Stimulated activated CD8-positive, alpha-beta memory T cell treated with anti-CD3 and anti-CD28 coated beads, Interleukin-15, amount 100 ng/mL, for 24 hours (primary cell): ENCODE results near the gene MYOC.
"Not testable (repeated sequence)": the region's sequence is repeated elsewhere in the genome, so short reads cannot be mapped to it uniquely, and the experiment has no call there.

Experiments
- DNase-seq: peaks from one replicate; pipeline ENCODE4 v3.0.0-alpha.2; 2020; ENCODE audit warnings: low read depth

MYOC gene

DNA sequence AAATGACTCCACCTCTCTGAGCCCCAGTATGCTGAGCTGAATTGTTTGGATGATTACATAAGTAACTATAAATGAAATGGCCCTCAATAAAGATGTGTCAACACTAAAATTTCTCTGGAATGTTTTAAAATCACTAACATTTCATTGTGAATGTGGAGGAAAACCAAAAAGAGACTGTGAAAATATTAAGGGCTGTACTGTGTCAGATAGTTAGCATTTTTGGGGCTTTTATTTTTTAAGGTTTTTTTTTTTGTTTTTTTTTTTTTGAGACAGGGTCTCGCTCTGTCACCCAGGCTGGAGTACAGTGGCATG is 6.3 kb downstream of the MYOC start:
- DNase-seq, result no peak

DNA sequence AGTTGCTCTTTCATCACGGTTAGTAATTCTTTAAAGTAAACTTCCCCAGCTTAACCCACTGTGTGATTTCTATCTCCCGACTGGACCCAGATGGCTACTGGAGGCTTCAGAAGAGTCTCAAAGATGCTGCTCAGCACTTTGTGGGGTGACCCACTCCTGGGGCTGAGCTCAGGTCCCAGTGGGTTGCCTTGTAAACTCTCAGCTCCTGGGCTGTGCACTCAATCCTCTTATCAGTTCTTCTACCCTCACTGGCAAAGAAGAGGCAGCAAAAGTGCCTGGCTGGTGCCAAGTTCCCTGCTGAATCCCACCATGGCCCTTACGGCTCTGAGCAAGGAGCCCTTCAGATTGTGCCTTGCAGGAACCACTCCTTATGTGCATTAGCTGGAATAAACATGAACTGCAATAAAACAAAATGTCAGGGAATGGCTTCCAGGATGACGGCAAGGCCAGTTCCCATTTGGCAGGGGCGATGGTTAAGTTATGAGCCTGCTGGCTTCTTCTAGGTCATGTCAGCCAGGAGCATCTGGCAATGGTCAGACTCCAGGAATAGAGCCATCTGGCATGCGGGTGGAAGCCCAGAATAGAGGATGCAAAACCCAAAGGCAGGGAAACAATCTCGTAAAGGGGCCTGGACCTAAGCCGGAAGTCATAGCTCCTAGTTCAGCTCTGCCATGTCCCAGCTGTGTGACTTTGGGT is 6.8 kb downstream of the MYOC start:
- DNase-seq, result no peak

- no peak for DNase-seq
Observed at GRCh38 chr1:171644805-171645483, 7.5 kb downstream of the MYOC start.

GRCh38 chr1:171643156-171643555 is 9.3 kb downstream of the MYOC start:
- DNase-seq, result no peak

- no peak for DNase-seq
Observed at GRCh38 chr1:171642197-171642596, 10.3 kb downstream of the MYOC start.

DNA sequence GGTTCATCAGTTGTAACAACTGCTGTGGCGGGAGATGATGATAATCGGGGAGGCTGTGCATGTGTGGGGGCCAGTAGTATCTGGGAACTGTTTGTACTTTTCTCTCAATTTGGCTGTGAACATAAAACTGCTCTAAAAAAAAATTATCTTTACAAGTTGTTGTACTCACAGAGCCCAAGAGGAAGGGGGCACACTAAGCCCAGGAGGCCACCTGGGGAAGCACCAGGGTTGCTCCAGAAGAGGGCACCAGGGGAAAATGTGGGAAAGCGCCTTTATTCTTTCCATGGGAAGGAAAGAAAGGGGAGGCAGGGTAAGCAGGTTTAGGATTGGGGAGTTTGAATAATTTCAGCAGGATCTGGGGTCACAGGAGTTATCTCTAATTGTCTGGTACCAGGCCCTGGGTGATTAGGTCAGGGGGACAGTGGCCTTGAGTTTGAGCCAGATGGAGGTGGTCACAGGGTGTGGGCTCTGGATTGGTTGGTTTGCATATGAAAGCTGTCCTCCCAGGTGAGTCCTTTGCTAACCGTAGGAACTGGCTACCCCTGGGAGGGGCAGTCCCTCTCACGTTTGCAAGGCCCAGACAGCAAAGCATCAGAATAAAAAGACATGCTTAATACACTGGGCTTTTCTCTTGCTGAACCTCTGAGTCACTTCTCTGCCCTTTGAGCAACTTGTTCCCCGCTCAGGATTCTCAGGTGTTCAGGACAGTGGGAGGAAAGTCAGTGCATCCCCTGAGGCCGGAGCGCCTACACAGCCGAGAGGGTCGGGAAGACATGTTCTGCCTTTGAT is 11.2 kb downstream of the MYOC start:
- no peak for DNase-seq

DNA sequence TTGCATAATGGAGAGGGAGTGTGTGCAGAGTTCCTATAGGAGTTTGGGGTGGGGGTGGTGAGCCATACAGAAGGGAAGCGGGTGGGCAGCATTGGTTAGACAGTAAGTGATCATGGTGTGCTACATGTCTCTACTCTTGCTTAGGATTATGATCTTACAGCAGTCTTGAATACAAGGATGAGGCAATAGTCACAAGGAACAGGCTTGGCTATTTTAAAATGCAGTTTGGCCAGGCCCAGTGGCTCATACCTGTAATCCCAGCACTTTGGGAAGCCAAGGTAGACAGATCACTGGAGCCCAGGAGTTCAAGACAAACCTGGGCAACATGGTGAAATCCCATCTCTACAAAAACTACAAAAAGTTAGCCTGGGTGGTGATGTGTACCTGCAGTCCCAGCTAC is 12.3 kb downstream of the MYOC start:
- DNase-seq, result no peak

DNA sequence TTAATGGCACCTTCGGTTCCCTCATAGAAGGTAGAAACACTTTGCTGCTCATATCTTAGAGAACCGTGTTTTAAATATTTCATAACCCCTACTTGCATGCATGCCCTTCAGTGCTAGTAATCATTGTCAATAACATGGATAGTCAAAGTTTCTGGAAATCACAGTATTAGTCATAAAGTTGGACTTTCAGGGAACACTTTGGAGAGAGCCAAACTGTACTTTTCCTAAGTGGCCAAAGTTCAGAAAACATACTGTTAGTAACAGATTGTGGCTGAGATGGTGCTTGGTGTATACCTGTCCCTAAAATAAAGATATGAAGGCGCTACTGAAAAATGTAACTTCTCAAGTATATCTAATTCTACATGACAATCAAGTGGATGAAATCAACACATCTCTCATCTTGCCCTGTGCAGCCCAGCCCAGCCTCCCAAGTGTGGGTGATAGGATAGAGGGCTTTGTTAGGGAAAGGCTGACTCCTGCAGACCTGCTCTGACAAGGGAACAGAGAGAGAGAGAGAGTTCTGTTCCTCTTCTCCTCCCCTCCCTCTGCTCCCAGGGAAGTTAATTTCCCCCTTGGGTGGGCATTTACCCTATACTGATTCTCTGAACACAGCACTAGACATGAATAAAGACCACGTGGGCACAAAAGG is 14.4 kb downstream of the MYOC start:
- no peak for DNase-seq

DNA sequence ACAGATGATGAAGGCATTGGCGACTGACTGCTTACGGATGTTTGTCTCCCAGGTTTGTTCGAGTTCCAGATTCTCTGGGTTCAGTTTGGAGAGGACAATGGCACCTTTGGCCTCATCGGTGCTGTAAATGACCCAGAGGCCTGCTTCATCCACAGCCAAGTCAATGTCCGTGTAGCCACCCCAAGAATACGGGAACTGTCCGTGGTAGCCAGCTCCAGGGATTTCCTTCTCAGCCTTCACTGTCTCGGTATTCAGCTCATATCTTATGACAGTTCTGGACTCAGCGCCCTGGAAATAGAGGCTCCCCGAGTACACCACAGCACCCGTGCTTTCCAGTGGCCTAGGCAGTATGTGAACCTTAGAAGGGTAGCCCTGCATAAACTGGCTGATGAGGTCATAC is 16.3 kb downstream of the MYOC start:
- DNase-seq, result no peak

GRCh38 chr1:171635661-171636060 is 16.8 kb downstream of the MYOC start:
- DNase-seq, result no peak

GRCh38 chr1:171628225-171628624 is 24.3 kb downstream of the MYOC start:
- DNase-seq, result no peak

GRCh38 chr1:171627020-171627419 is 25.5 kb downstream of the MYOC start:
- DNase-seq, result no peak

GRCh38 chr1:171625225-171625624 is 27.3 kb downstream of the MYOC start:
- DNase-seq, result no peak

- DNase-seq, result no peak
Observed at GRCh38 chr1:171623651-171624331, 28.7 kb downstream of the MYOC start.

GRCh38 chr1:171622152-171622462 is 30.4 kb downstream of the MYOC start, which contains the start of gene MYOCOS:
TSS of gene MYOCOS (plus strand) at chr1:171622243. CDS start at chr1:171623884, 1,641 bp downstream.
- no peak for DNase-seq

DNA sequence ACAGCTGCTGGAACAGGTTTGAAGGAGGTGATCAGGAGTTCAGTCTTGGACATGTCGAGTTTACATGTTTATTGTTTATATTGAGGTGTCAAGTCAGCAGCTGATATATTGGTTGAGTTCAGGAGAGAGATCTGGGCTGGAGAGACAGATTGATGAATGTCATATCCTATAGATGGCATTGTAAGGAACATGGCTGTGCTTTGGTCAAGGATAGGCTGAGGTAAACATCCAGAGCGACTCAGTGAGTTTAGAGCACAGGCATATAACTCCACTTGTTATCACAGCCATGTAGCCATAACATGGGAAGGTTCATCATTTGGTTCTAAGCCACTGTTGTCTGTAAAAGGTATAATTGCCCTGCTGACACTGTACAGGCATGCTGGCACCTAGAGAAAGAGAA is 35.9 kb downstream of the MYOC start:
- no peak for DNase-seq

- not testable (repeated sequence) for DNase-seq
Observed at GRCh38 chr1:171615122-171615906, 37.2 kb downstream of the MYOC start.

DNA sequence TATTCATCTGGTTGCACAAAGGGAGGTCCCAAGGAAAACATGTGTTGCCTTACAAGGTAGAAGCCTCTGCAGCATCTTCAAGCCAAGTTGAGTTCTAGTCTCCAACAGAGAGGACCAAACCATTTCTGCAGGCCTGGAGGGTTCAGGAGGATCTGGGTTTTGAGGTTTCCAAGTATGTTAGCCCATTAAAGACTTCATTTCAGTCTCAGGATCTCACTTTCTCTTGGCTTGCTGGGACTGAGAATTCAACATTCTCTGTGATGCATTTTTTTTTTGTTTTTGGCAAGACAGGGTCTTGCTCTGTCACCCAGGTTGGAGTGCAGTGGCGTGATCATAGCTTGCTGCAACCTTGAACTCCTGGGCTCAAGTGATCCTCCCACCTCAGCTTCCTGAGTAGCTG is 39.2 kb downstream of the MYOC start:
- no peak for DNase-seq

- no peak for DNase-seq
Observed at GRCh38 chr1:171611306-171611705, 41.2 kb downstream of the MYOC start.

GRCh38 chr1:171610385-171610784 is 42.1 kb downstream of the MYOC start:
- no peak for DNase-seq

- DNase-seq, result no peak
Observed at GRCh38 chr1:171606402-171606941, 46.0 kb downstream of the MYOC start.
